Astrocyte (in vitro differentiated cells and primary cell): ENCODE results near the gene CAP1.

Experiments
- CTCF ChIP-seq: IDR thresholded peaks from 2 replicates; pipeline ENCODE4 v1.5.1; 2011; ENCODE audit warnings: low read depth, mild to moderate bottlenecking, inconsistent platforms, low read length, moderate library complexity; ENCODE audit not compliant: insufficient read depth
- EZH2 ChIP-seq: IDR thresholded peaks from 2 replicates; pipeline ENCODE4 v1.6.1; 2012; ENCODE audit warnings: mild to moderate bottlenecking, low read length, inconsistent platforms; ENCODE audit not compliant: insufficient read depth

GRCh38 chr1:40038697-40039096 lies 1.8 kb upstream of the CAP1 start:
- TF ChIP-seq EZH2 (no peak), CTCF (no peak)
